SU-DHL-6 (cell line): ENCODE data around the gene GPR107.

ENCODE experiments used
- EZH2phosphoT487 ChIP-seq: fragments of 200-600 bp; sonication (generic), shearing (Covaris generic); conservative IDR thresholded peaks from 2 replicates; pipeline ENCODE4 v1.6.1; 2018; ENCODE audit warnings: mild to moderate bottlenecking, antibody characterized with exemption, low read length, moderate library complexity, mixed read lengths
- TF ChIP-seq, protein P1 (sequence below): fragments of 200-600 bp; sonication (generic); IDR thresholded peaks from one replicate; pipeline ENCODE4 v1.5.1; 2017; ENCODE audit warnings: antibody characterized with exemption, mild to moderate bottlenecking, low read length, moderate library complexity; ENCODE audit not compliant: insufficient read depth, poor library complexity, severe bottlenecking

- TF ChIP-seq, protein P1, sequence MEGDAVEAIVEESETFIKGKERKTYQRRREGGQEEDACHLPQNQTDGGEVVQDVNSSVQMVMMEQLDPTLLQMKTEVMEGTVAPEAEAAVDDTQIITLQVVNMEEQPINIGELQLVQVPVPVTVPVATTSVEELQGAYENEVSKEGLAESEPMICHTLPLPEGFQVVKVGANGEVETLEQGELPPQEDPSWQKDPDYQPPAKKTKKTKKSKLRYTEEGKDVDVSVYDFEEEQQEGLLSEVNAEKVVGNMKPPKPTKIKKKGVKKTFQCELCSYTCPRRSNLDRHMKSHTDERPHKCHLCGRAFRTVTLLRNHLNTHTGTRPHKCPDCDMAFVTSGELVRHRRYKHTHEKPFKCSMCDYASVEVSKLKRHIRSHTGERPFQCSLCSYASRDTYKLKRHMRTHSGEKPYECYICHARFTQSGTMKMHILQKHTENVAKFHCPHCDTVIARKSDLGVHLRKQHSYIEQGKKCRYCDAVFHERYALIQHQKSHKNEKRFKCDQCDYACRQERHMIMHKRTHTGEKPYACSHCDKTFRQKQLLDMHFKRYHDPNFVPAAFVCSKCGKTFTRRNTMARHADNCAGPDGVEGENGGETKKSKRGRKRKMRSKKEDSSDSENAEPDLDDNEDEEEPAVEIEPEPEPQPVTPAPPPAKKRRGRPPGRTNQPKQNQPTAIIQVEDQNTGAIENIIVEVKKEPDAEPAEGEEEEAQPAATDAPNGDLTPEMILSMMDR = no peak
- TF ChIP-seq EZH2phosphoT487 = no peak
These were observed 29.6 kb upstream of the GPR107 start for GRCh38 chr9:130023994-130024596.
